GM19238 (cell line): Measurements from ENCODE around the gene ZFYVE9.
"Not testable (repeated sequence)": the region's sequence is repeated elsewhere in the genome, so short reads cannot be mapped to it uniquely, and the experiment has no call there.

Source experiments
- DNase-seq: peaks from one replicate; pipeline ENCODE4 v3.0.0; 2011; ENCODE audit warnings: low spot score; ENCODE audit not compliant: insufficient read length

ZFYVE9 gene

GRCh38 chr1:52141513-52142219, at the start of gene ZFYVE9:
Gene ZFYVE9, plus strand, starts transcription at chr1:52142089. Its CDS starts 91,118 bp downstream, at chr1:52233207.
- DNase-seq, result peak; percentile 62

DNA sequence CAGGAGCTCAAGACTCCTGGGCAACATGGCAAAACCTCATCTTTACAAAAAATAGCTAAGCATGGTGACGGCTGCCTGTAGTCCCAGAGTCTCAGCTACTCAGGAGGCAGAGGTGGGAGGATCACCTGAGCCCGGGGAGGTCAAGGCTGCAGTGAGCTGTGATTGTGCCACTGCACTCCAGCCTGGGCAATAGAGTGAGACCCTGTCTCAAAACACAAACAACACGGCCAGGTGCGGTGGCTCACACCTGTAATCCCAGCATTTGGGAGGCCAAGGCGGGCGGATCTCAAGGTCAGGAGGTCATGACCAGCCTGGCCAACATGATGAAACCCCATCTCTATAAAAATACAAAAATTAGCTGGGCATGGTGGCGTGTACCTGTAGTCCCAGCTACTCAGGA, 47.6 kb upstream of the ZFYVE9 start:
- DNase-seq, result not testable (repeated sequence)

- no peak for DNase-seq
These were observed 45.7 kb upstream of the ZFYVE9 start for GRCh38 chr1:52096216-52096615.

DNA sequence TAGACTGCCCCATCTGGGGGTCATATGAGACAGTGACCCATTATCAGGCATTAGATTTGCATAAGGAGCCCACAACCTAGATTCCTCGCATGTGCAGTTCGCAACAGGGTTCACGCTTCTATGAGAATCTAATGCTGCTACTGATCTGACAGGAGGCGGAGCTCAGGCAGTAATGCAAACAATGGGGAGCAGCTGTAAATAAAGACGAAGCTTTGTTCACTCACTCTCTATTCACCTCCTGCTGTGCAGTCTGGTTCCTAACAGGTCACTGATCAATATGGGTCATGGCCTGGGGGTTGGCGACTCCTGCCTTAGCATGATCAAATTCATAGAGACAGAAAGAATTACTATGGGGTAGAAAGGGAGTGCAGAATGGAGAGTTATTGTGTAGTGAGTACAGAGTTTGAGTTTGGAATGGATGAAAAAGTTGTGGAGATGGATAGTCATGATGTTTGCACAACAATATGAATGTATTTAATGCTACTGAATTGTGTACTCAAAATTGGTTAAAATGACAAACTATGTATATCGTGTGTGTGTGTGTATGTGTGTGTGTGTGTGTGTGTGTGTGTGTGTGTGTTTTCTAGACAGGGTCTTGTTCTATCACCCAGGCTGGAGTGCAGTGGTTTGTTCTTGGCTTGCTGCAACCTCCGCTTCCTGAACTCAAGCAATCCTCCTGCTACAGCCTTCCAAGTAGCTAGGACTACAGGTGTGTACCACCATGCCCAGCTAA, 43.6 kb upstream of the ZFYVE9 start:
- DNase-seq, result no peak

GRCh38 chr1:52102336-52103013, 39.4 kb upstream of the ZFYVE9 start:
- no peak for DNase-seq

DNA sequence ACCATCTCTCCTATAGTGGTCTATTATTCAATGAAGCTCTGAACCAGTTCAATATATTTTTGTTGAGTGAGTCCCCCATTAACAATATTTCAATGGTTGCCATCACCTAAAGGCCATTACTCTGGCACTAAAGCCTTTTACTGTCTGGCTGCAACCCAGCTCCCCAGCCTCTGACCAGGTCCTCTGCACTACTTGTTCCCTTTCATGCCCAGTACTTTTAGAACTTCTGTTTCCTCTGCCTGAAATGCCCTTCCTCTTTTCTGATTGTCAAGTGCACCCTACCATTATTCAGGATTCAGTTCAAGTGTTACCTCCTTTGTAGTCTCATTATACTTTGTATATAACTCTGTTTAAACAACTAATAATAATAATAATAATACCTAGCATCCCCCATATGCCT, 30.4 kb upstream of the ZFYVE9 start:
- no peak for DNase-seq

- DNase-seq, result no peak
These were observed 29.4 kb upstream of the ZFYVE9 start for GRCh38 chr1:52112489-52112888.

- DNase-seq, result no peak
These were observed 22.4 kb upstream of the ZFYVE9 start for GRCh38 chr1:52119301-52120079.

DNA sequence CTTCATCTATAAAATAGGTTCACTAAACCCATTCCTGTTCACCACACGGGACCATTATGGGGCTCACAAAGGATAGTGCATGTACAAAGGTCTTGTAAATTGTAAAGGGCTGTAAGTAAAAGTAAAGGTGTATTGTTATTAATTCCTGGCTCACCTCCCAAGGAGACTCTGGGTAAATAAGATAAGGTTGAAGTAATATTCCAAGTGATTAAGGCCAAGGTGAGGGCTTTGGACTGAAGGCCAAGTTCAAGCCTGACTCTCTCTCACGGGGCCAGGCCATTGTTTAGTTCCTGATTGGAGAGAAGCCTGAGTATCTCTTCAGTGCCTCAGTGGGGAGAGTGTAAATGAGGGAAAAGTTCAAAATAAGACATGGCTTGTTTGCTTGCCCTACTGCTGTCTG, 19.5 kb upstream of the ZFYVE9 start:
- no peak for DNase-seq

- no peak for DNase-seq
These were observed 18.3 kb upstream of the ZFYVE9 start for GRCh38 chr1:52123622-52124021.

DNA sequence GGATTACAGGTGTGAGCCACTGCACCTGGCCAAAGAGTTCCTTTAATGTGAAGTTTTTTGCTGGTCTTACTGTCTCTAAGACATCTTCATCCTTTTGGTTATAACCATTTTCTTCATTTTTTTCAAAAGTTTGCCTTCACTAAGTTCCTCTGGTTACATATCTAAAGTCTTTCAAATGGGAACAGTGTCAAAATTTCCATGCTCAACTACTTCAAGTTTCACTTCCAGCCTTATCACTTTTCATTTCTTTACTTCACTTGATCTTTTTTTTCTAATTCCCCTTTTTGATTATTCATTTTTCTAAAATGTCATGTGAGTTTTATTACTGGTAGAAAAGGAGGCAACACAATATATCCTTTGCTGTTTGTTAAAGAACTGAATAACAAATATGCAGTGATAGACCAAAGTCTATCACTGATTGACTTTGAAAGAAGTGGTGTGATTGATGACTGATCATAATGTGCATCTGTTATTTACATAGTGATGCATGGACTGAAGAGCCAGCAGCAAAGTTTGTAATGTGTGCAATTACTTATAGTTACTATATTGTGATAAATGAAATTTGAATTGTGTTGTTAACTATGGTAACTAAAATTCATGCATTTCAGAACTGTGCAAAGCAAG, 16.0 kb upstream of the ZFYVE9 start:
- no peak for DNase-seq

GRCh38 chr1:52127181-52128180, 14.4 kb upstream of the ZFYVE9 start:
- DNase-seq, result no peak

GRCh38 chr1:52139817-52140540, 1.9 kb upstream of the ZFYVE9 start:
- peak; percentile 44 for DNase-seq

- no peak for DNase-seq
These were observed 1.0 kb upstream of the ZFYVE9 start for GRCh38 chr1:52140633-52141512.

DNA sequence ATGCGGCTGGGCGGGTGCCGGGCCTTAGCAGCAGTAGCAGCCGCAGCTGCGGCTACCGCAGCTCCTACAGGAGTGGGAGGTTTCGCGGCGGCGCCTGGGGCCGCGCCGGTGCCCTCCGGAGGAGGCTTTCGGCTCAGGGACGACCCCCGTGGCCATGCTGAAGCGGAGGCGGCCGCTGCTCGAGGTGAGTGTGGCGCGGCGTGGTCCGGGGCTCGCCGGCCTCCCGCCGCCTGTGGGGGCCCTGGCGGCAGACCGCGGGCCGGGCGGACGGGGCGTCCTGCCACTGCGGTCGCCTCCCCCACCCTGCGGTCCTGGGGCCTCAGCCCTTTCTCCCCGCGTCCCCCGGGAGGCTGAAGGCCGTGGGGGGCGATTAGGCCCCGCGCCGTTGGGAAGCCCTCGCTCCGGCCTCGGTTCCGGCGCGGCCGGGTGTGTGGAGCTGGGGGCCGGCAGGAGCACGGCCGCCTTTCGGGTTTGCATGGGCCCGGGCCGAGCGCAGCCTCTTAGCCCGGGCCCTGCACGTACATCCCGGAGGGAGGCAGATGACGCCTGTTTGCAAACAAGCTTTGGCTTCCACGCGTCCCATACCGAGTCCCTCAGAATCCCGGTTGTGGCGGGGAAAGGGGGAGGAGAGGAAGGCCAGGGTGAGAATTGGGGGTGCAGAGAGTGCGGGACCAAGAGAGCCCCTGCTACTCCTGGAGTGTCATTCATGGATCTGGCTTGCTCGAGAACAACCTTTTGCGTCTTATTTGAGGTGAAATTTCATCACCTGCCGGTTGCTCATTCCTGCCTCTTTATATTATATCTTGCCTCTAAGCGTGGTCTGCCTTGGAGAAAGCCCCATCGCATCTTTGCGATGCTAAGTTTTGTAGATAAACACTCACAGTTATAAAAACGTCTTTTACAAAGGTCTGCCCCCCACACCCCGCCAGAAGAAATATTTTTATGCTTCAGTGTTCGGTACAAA, 613 bp downstream of the ZFYVE9 start:
- DNase-seq, result peak; percentile 23

- DNase-seq, result no peak
These were observed 3.2 kb downstream of the ZFYVE9 start for GRCh38 chr1:52145137-52145536.

DNA sequence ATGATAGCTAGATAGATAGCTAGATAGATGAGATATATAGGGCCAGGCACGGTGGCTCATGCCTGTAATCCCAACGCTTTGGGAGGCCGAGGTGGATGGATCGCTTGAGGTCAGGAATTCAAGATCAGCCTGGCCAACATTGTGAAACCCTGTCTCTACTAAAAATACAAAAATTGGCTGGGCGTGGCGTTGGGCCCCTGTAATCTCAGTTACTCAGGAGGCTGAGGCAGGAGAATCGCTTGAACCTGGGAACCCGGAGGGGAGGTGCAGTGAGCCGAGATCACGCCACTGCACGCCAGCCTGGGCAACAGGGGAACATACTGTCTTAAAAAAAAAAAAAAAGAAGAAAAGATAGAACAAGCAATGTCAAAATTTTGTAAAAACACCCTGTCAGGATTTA, 8.6 kb downstream of the ZFYVE9 start:
- not testable (repeated sequence) for DNase-seq
